HepG2 (cell line): ENCODE measurements around the gene WDR20. TPM values are rescaled to one million over a fixed set of nuclear protein-coding genes. Genes with fewer than 3 reads are reported as not detected.

ENCODE experiments used
- ATAC-seq: fragments of 200-7000 bp; cut with Tn5 transposase; 3 replicates; pipeline ENCODE4 v1.9.1; 2020; ENCODE audit warnings: mild to moderate bottlenecking, moderate library complexity
- BruUV-seq: library from RNA; stranded (reverse); fragments of 400-500 nt; replicated peaks from 2 replicates; lab custom pipeline; 2021; lab: Mats Ljungman, UMichigan
- CTCF ChIA-PET: fragments of 300-600 bp; formaldehyde crosslinking; extraction: SDS; loops from one replicate; lab custom pipeline; 2021; ENCODE audit warnings: low total read pairs, inconsistent platforms, low intra/inter-chr PET ratio; lab: Yijun Ruan, JAX
- POLR2A ChIA-PET: fragments of 350-600 bp; sonication (Branson Sonifier 250); formaldehyde crosslinking; loops from one replicate; lab custom pipeline; 2020; ENCODE audit warnings: antibody characterized with exemption, inconsistent platforms; lab: Yijun Ruan, JAX
- DNase-seq: peaks from one replicate; pipeline ENCODE4 v3.0.0-alpha.2; 2015; ENCODE audit warnings: low spot score
- FAIRE-seq: peaks from 3 replicates; lab custom pipeline; 2011; peaks lifted over from hg19 to GRCh38; lab: Jason Lieb, UNC
- H2AFZ ChIP-seq: one replicate; pipeline ENCODE4 v1.6.1; 2011; ENCODE audit warnings: low read length, inconsistent platforms
- H3K27ac ChIP-seq: fragments of 300-600 bp; 3 replicates; pipeline ENCODE4 v1.8.0; 2011; ENCODE audit warnings: mixed run types, mild to moderate bottlenecking, mixed read lengths, low read length, inconsistent platforms; ENCODE audit not compliant: insufficient read depth; ENCODE audit errors: extremely low read length
- H3K27me3 ChIP-seq, 2 experiments: fragments of 200-600 bp in 1 of 2; 2 replicates in 1 of 2; 3 replicates in 1 of 2; pipeline versions ENCODE4 v1.6.0 to v1.8.0; 2011; ENCODE audit warnings: low read length in 2 of 2, mild to moderate bottlenecking in 2 of 2, moderate library complexity in 2 of 2, inconsistent platforms in 1 of 2; ENCODE audit not compliant: insufficient read depth in 2 of 2, control insufficient read depth in 1 of 2
- H3K36me3 ChIP-seq, 2 experiments: fragments of 200-600 bp in 1 of 2; replicated peaks in 1 of 2; 2 replicates in 1 of 2; 3 replicates in 1 of 2; pipeline versions ENCODE4 v1.5.1 to v1.8.0; 2011; ENCODE audit warnings: low read length in 2 of 2, inconsistent platforms in 1 of 2; ENCODE audit not compliant: insufficient read depth in 2 of 2, control insufficient read depth in 1 of 2
- H3K4me1 ChIP-seq: 2 replicates; pipeline ENCODE4 v1.5.1; 2012; ENCODE audit warnings: low read length, inconsistent platforms; ENCODE audit not compliant: insufficient read depth
- H3K4me2 ChIP-seq: 2 replicates; pipeline ENCODE4 v1.6.0; 2011; ENCODE audit warnings: low read depth, low read length, inconsistent platforms
- H3K4me3 ChIP-seq, 3 experiments: fragments of 200-600 bp in 1 of 3; sonication (generic), shearing (Covaris generic) in 1 of 3; replicated peaks in 1 of 3; 2 replicates each; pipeline ENCODE4 v1.5.1; 2011 to 2016; ENCODE audit warnings: low read length in 3 of 3, inconsistent platforms in 2 of 3, low read depth in 2 of 3, mild to moderate bottlenecking in 2 of 3, control low read depth in 1 of 3, mixed read lengths in 1 of 3; ENCODE audit not compliant: insufficient read depth in 1 of 3
- H3K79me2 ChIP-seq: one replicate; pipeline ENCODE4 v1.6.1; 2011; ENCODE audit warnings: low read length, inconsistent platforms; ENCODE audit not compliant: insufficient read depth
- H3K9ac ChIP-seq: 2 replicates; pipeline ENCODE4 v1.6.0; 2011; ENCODE audit warnings: mild to moderate bottlenecking, low read depth, low read length, inconsistent platforms; ENCODE audit not compliant: insufficient read depth
- H3K9me3 ChIP-seq: 2 replicates; pipeline ENCODE4 v1.5.1; 2012; ENCODE audit warnings: mild to moderate bottlenecking, low read length
- H4K20me1 ChIP-seq: 2 replicates; pipeline ENCODE4 v1.6.0; 2011; ENCODE audit warnings: inconsistent platforms, mild to moderate bottlenecking, low read length, moderate library complexity; ENCODE audit not compliant: insufficient read depth
- CEBPB ChIP-seq: IDR thresholded peaks from 2 replicates; pipeline ENCODE4 v1.6.1; 2011; ENCODE audit warnings: low read depth, low read length, improper control_type of control experiment, borderline replicate concordance
- ISL2 ChIP-seq: sonication (generic); formaldehyde crosslinking; IDR thresholded peaks from 2 replicates; pipeline ENCODE4 v1.5.0; 2020; ENCODE audit warnings: missing genetic modification reagents
- PLRG1 ChIP-seq: fragments of 450-650 bp; conservative IDR thresholded peaks from 2 replicates; pipeline ENCODE4 v1.6.1; 2016
- PLSCR1 ChIP-seq: sonication (generic); formaldehyde crosslinking; IDR thresholded peaks from 2 replicates; pipeline ENCODE4 v1.5.0; 2020; ENCODE audit warnings: missing genetic modification reagents, mild to moderate bottlenecking, borderline replicate concordance
- PREB ChIP-seq: sonication (generic); formaldehyde crosslinking; IDR thresholded peaks from 2 replicates; pipeline ENCODE4 v1.4.0; 2020; ENCODE audit warnings: missing genetic modification reagents
- SIX4 ChIP-seq: sonication (generic); formaldehyde crosslinking; IDR thresholded peaks from 2 replicates; pipeline ENCODE4 v1.4.0; 2020; ENCODE audit warnings: missing genetic modification reagents
- SMARCE1 ChIP-seq: fragments of 450-650 bp; IDR thresholded peaks from 2 replicates; pipeline ENCODE4 v1.6.1; 2017; ENCODE audit warnings: borderline replicate concordance
- SPEN ChIP-seq: sonication (generic); formaldehyde crosslinking; IDR thresholded peaks from 2 replicates; pipeline ENCODE4 v1.5.1; 2020; ENCODE audit warnings: low read depth, mild to moderate bottlenecking, missing genetic modification reagents
- TARDBP ChIP-seq: sonication (generic); formaldehyde crosslinking; IDR thresholded peaks from 2 replicates; pipeline ENCODE4 v1.8.0; 2022; ENCODE audit warnings: mild to moderate bottlenecking, missing genetic modification reagents
- ZNF546 ChIP-seq: sonication (generic); formaldehyde crosslinking; conservative IDR thresholded peaks from 2 replicates; pipeline ENCODE4 v1.8.1; 2023; ENCODE audit warnings: mild to moderate bottlenecking, missing genetic modification reagents
- ZNF570 ChIP-seq: sonication (generic); formaldehyde crosslinking; IDR thresholded peaks from 2 replicates; pipeline ENCODE4 v1.4.0; 2020; ENCODE audit warnings: mild to moderate bottlenecking, missing genetic modification reagents, borderline replicate concordance
- ZNF7 ChIP-seq: IDR thresholded peaks from 2 replicates; pipeline ENCODE4 v1.6.1; 2016; ENCODE audit warnings: missing biosample characterization, missing genetic modification reagents
- ZNF839 ChIP-seq: sonication (generic); formaldehyde crosslinking; IDR thresholded peaks from 2 replicates; pipeline ENCODE4 v1.4.0; 2020; ENCODE audit warnings: missing genetic modification reagents, mild to moderate bottlenecking, borderline replicate concordance
- WGBS: methylation state at CpG from one replicate; pipeline ENCODE4 v1.1.6; 2017; ENCODE audit warnings: low lambda C conversion rate; 5-methylcytosine and 5-hydroxymethylcytosine counted together
- in situ Hi-C: cut with HindIII; loops from 2 replicates; pipeline ENCODE4 v1.10.0; 2017; ENCODE audit warnings: low pct_unique_long_range_greater_than_20kb; ENCODE audit not compliant: extremely low pct_ligation_motif_present
- intact Hi-C: fragments of 100-400 bp; cut with micrococcal nuclease; formaldehyde crosslinking; loops from one replicate; pipeline ENCODE4 v1.10.0; 2022; ENCODE audit not compliant: unreplicated experiment
- polyA plus RNA-seq, 8 experiments: library from polyadenylated mRNA; depleted of rRNA in 3 of 8; stranded (reverse) in 7 of 8; unstranded in 1 of 8; fragments of >200 nt; fragmentation: Illumina TruSeq in 4 of 8; extraction: Trizol in 4 of 8; gene quantifications; 2 replicates each; pipeline versions ENCODE4 v1.2.1 to v1.2.3, GENCODE V29; 2011 to 2016; ENCODE audit warnings: low read depth in 4 of 8, missing spikeins in 1 of 8, mixed read lengths in 1 of 8; ENCODE audit not compliant: insufficient read depth in 1 of 8
- total RNA-seq, 5 experiments: library from RNA; depleted of rRNA; stranded (reverse); fragments of >200 nt; fragmentation: Illumina TruSeq; extraction: Trizol; gene quantifications; 2 replicates each; pipeline ENCODE4 v1.2.3, GENCODE V29; 2016; ENCODE audit warnings: low read depth in 1 of 5
- TF ChIP-seq, protein P1 (sequence below): IDR thresholded peaks from 2 replicates; pipeline ENCODE4 v1.6.1; 2016; ENCODE audit warnings: mild to moderate bottlenecking, missing biosample characterization, missing genetic modification reagents
- TF ChIP-seq, protein P2 (sequence below): sonication (generic); formaldehyde crosslinking; IDR thresholded peaks from 2 replicates; pipeline ENCODE4 v1.8.1; 2023; ENCODE audit warnings: mild to moderate bottlenecking, inconsistent platforms, moderate library complexity, missing genetic modification reagents, borderline replicate concordance
- TF ChIP-seq, protein P3 (sequence below): sonication (generic); formaldehyde crosslinking; IDR thresholded peaks from 2 replicates; pipeline ENCODE4 v1.4.0; 2020; ENCODE audit warnings: missing genetic modification reagents

WDR20 gene
- total and polyA plus RNA-seq, 2 of the 13 experiments (the other 11 are each of a cell fraction or from before 2014, with no cell fraction given): 10.4 to 23.2 TPM

DNA sequence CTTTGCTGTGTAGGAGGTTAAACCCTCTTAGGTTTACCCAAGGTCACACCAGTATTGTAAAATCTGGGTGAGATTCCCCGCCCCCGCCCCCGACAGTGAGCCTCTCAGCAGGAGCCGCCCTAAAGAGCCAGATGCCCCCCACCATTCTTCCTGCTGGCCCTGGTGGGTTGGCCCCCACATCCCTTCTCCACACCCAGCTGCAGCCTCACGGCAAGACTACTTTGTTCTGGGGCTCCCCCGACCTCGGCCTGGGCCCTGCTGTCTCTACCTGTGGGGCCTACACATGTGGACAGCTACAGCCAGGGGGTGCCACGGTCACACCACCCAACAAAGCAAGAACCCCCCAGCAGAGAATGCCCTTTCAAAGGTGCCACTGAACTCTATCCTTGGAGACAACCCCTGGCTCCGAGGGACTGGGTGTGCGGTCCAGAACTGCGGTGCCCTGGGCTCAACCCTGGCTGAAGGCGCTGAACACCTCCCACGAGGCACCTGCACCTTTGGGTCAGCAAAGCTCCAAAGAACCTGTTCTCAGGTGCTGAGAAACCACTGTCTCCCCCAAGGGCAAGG lies 82.4 kb downstream of the WDR20 start:
- Histone ChIP-seq H3K9ac (no peak overlapping the region), H3K4me1 (no peaks in the 10 kb centered on the region), H2AFZ (no peak overlapping the region)
- intact Hi-C loops: no loop called here
- no TSS peak for BruUV-seq
- no peak for TF ChIP-seq SPEN (CRISPR knock-in tag)
- TF ChIP-seq, protein P1, sequence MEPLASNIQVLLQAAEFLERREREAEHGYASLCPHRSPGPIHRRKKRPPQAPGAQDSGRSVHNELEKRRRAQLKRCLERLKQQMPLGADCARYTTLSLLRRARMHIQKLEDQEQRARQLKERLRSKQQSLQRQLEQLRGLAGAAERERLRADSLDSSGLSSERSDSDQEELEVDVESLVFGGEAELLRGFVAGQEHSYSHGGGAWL (CRISPR knock-in tag): no peak
- no peak for TF ChIP-seq ZNF570 (CRISPR knock-in tag)
- TF ChIP-seq, protein P2, sequence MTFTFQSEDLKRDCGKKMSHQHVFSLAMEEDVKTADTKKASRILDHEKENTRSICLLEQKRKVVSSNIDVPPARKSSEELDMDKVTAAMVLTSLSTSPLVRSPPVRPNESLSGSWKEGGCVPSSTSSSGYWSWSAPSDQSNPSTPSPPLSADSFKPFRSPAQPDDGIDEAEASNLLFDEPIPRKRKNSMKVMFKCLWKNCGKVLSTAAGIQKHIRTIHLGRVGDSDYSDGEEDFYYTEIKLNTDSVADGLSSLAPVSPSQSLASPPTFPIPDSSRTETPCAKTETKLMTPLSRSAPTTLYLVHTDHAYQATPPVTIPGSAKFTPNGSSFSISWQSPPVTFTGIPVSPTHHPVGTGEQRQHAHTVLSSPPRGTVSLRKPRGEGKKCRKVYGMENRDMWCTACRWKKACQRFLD: no peak
- no peak for TF ChIP-seq TARDBP (CRISPR knock-in tag)
- TF ChIP-seq ZNF546 (CRISPR knock-in tag): no peak
- TF ChIP-seq CEBPB: no peak
- no peak for TF ChIP-seq ZNF839 (CRISPR knock-in tag)
- TF ChIP-seq ZNF7 (CRISPR knock-in tag): no peak
- no peak for TF ChIP-seq PLRG1
- TF ChIP-seq SIX4 (CRISPR knock-in tag): no peak
- TF ChIP-seq, protein P3, sequence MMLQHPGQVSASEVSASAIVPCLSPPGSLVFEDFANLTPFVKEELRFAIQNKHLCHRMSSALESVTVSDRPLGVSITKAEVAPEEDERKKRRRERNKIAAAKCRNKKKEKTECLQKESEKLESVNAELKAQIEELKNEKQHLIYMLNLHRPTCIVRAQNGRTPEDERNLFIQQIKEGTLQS (CRISPR knock-in tag): no peak
- no peak for TF ChIP-seq PREB
- TF ChIP-seq ISL2 (CRISPR knock-in tag): no peak
- TF ChIP-seq PLSCR1 (CRISPR knock-in tag): no peak
- no peak for TF ChIP-seq SMARCE1
- TF ChIP-seq, all 625 proteins: peak for 0
- no peaks in the 10 kb centered on the region for H4K20me1 ChIP-seq
- no peak overlapping the region for H3K4me2 ChIP-seq
- FAIRE-seq (no peak), DNase-seq (no peak), ATAC-seq (no peak)
- H3K27ac ChIP-seq: no peak overlapping the region
- POLR2A ChIA-PET: no interaction called here
- in situ Hi-C loops: no loop called here
- H3K36me3 ChIP-seq: peaks cover 2 to 5% of the 10 kb centered on the region in 2 experiments; a peak in 2 of 5 replicates
- H3K9me3 ChIP-seq: no peaks in the 10 kb centered on the region
- CTCF ChIA-PET: no interaction called here
- 97% methylated on average over 11 of the region's 13 CpGs for WGBS
- no peaks in the 10 kb centered on the region for H3K79me2 ChIP-seq
- H3K27me3 ChIP-seq: no peaks in the 10 kb centered on the region; a peak in 1 of 5 replicates
- no peak overlapping the region for H3K4me3 ChIP-seq
